HG03432 (cell line): Measurements from ENCODE around the gene SAMSN1.

Experiments used
- ATAC-seq: cut with Tn5 transposase; IDR thresholded peaks from one replicate; pipeline ENCODE4 v1.9.1; 2021; ENCODE audit warnings: mild to moderate bottlenecking, moderate library complexity; ENCODE audit not compliant: unreplicated experiment

The SAMSN1 gene

GRCh38 chr21:14545906-14546480, at the start of gene SAMSN1:
SAMSN1 (minus strand) TSS chr21:14546315; CDS start chr21:14546261, 54 bp downstream.
- ATAC-seq, result peak; percentile 88

DNA sequence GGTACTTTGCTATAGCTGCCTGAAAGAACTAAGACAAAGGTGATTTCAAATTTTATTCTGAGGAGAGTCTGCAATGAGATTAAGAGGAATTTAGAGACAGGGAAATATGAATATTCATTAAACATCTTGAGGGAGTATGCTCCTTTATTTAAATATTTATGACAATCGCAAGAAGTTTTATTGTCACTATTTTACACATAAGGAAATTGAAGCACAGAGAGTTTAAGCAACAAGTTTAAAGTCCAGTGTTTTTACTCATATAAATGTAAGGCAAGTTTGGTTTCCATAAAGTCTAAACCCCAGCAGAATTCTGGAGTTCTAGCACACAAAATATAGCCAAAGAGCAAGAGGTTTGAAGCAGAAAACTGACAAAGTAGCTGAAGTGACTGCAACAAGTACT, 49.3 kb upstream of the SAMSN1 start:
- ATAC-seq, result no peak

DNA sequence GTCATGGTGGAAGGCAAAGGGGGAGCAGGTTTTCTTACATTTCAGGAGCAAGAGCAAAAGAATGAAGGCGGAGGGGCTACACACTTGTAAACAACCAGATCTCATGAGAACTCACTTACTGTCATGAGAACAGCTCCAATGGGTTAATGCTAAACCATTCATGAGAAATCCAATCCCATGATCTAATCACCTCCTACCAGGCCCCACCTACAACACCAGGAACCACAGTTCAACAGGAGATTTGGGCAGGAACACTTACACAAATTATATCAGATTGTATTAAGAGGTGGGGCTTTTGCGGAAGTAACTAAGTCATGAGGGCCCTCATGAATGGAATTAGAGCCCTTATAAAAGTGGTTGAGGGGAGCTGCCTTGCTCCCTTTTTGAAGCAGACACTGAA, 48.9 kb upstream of the SAMSN1 start:
- ATAC-seq, result no peak

GRCh38 chr21:14593230-14593629, 47.1 kb upstream of the SAMSN1 start:
- no peak for ATAC-seq

GRCh38 chr21:14592296-14593000, 46.3 kb upstream of the SAMSN1 start:
- no peak for ATAC-seq

- ATAC-seq, result no peak
Measured at GRCh38 chr21:14591882-14592281, 45.8 kb upstream of the SAMSN1 start.

- ATAC-seq, result no peak
Measured at GRCh38 chr21:14591377-14591776, 45.3 kb upstream of the SAMSN1 start.

GRCh38 chr21:14589855-14590563, 43.9 kb upstream of the SAMSN1 start:
- peak; percentile 92 for ATAC-seq

GRCh38 chr21:14587266-14587665, 41.2 kb upstream of the SAMSN1 start:
- no peak for ATAC-seq

- ATAC-seq, result no peak
Measured at GRCh38 chr21:14585122-14585521, 39.0 kb upstream of the SAMSN1 start.

GRCh38 chr21:14584357-14585095, 38.4 kb upstream of the SAMSN1 start:
- no peak for ATAC-seq

DNA sequence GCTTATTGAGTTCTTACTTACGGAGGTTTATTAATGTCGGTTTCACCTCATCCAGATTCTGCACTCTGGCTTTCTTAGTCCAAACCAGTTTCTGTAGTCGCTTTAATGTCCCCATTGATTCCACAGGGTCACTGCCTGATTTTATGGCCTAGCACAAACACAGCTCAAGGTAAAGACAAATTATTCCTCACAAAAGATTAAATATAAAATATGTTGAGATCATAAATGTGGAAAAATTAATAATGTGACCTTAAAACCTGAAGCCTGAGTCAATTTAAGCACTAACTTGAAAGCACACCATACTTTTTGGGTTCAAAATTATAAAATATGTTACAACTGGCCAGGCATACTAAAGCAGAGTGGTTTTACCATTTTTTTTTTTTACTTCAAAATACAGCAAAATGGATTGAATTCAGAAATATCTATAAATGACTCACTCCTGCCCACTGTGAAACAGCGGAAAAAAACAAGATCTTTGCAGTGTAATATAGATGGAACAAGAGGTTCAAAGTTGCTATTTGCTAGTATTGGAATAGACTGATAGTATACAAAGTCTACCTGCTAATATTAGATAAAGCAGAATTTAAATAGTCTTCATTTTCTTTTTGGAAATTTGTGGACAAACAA, 37.6 kb upstream of the SAMSN1 start:
- no peak for ATAC-seq

- ATAC-seq, result no peak
Measured at GRCh38 chr21:14582934-14583628, 37.0 kb upstream of the SAMSN1 start.

- ATAC-seq, result no peak
Measured at GRCh38 chr21:14581902-14582457, 35.9 kb upstream of the SAMSN1 start.

- no peak for ATAC-seq
Measured at GRCh38 chr21:14573244-14573643, 27.1 kb upstream of the SAMSN1 start.

DNA sequence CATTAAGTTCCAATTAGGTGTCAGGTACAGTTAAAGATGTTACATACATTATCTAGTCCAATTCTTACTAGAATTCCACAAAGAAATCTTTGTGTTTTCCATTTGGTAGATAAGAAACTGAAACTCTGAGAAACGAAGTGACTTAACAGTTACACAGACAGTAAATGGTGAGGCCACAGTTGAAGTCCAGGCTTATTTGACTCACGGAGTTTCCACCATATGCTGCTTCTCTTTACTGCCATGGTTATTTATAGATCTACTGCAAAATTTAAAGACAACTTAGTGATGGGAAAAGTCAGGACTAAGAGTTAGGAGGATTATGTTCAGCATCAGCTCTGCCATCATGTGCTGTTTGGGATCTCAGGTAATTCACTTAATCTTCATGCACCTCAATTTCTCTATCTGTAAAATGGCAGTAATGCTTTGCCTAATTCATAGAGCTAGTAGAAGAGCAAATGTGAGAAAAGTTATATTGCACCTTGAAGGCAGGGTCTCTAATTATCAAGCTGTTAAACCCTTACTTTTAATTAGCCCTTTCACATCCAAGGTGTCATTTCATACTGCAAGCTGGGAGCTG, 26.2 kb upstream of the SAMSN1 start:
- ATAC-seq, result peak; percentile 47

- no peak for ATAC-seq
Measured at GRCh38 chr21:14569868-14570267, 23.8 kb upstream of the SAMSN1 start.

- ATAC-seq, result no peak
Measured at GRCh38 chr21:14569026-14569621, 23.0 kb upstream of the SAMSN1 start.
